ENCODE data around the gene ZNF816. TPM values are rescaled to one million over a fixed set of nuclear protein-coding genes. Genes with fewer than 3 reads are reported as not detected.

Gene ZNF816
- total RNA-seq, 2 experiments from 2014 or later, result 11.8 to 14.9 TPM

Other genes with a start within 250 kb of the ZNF816 start
- 10 to 100 TPM; 26.6 TPM for gene ZNF611, start 227.8 kb downstream of the ZNF816 start, total RNA-seq
- 10 to 100 TPM; 16.9 to 17.5 TPM for gene ZNF600, start 176.1 kb downstream of the ZNF816 start, total RNA-seq
- 10 to 100 TPM; 18.0 to 24.5 TPM for gene ZNF28, start 141.2 kb downstream of the ZNF816 start, total RNA-seq
- gene ZNF468, start 105.3 kb downstream of the ZNF816 start, total RNA-seq, result 10 to 100 TPM; 16.0 to 16.4 TPM
- gene ZNF320, start 65.2 kb downstream of the ZNF816 start, total RNA-seq, result 1 to 10 TPM; 4.0 to 4.1 TPM
- 1 to 10 TPM; 5.9 to 6.9 TPM for gene ZNF888, start 39.5 kb downstream of the ZNF816 start, total RNA-seq
- not detected for gene ERVV-1, start 51.0 kb upstream of the ZNF816 start, total RNA-seq
- not detected for gene ERVV-2, start 81.9 kb upstream of the ZNF816 start, total RNA-seq
- 10 to 100 TPM; 37.5 to 38.1 TPM for gene ZNF160, start 140.5 kb upstream of the ZNF816 start, total RNA-seq
- gene ZNF415, start 170.0 kb upstream of the ZNF816 start, total RNA-seq, result under 1 TPM; 0.13 to 0.33 TPM
- 1 to 10 TPM; 6.5 TPM for gene ZNF347, start 196.2 kb upstream of the ZNF816 start, total RNA-seq
- gene ZNF665, start 230.5 kb upstream of the ZNF816 start, total RNA-seq, result 1 to 10 TPM; 2.0 to 4.3 TPM